ENCODE results near the gene C15orf40.
A peak's percentile ranks its signal among the peaks of the same experiment; 100 is the strongest.
"Not testable (repeated sequence)": the region's sequence is repeated elsewhere in the genome, so short reads cannot be mapped to it uniquely, and the experiment has no call there.

Gene C15orf40

GRCh38 chr15:83011271-83012075, at the start of gene C15orf40:
TSS of gene C15orf40 (minus strand) at chr15:83011639. CDS start at chr15:83011607, 32 bp downstream.
- DNase-seq: peak; percentile 84

DNA sequence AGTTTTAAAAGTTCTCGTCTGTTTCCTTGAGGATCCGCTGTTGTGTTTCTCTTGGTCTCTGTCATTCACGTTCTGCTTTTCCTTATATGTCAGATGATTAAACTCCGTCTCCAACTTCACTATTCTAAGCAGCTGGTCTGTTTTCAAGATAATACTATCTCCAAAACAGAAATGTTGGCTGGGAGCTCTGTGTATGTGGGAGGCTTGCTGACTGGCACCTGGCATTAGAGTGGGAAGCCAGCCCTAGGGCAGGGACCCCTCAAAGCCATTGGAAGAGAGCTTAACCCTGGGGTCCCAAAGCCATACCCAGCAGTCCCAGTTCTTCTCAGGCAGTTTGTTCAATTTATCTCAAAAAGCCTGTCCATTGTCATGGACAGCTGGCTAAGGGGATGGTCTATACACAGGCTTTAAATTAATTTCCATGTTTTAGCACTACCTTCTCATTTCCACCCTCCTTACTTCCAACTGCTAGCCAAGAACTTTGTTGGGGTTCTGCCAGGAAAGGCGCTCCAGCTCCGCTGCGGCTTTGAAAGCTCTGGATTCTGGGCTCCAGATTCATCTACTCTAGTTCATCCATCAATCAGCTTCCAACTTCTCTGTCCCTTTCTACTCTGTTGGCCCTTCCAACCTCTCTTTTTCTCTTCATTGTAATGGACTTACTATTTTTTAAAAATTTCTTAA, 46.4 kb upstream of the C15orf40 start:
- no peak for DNase-seq

DNA sequence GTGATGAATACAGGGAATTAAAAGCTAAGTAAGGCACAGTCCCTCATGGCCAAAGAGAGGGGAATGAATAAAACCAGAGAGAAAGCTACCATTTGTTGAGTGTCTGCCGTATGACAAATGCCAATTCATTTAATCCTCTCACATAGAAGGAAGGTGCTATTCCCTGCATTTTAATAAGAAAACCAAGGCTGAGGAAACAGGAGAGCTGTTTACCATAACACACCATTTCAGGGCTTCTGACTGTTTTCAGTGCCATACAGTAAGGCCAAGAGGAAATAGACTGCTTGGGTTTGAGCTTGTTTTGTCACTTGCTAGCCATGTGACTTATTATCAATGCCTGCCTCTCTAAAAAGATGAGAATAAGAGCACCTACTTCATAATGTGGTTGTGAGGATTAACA, 45.6 kb upstream of the C15orf40 start:
- no peak for DNase-seq

- DNase-seq: no peak
These were observed 41.7 kb upstream of the C15orf40 start for GRCh38 chr15:83053151-83053550.

- DNase-seq: no peak
These were observed 35.2 kb upstream of the C15orf40 start for GRCh38 chr15:83046558-83047127.

DNA sequence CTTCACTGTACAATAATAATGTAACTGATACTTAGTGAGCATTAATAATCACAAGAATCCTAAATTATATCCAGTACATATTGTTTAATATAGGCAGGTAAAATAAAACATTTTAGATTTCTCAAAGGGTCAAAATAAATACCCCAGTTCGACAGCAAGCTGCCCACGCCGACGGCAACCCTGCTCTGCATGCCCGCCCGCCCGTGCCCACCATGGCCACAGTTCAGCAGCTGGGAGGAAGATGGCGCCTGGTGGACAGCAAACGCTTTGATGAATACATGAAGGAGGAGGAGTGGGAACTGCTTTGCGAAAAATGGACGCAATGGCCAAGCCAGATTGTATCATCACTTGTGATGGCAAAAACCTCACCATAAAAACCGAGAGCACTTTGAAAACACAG, 32.7 kb upstream of the C15orf40 start:
- no peak for DNase-seq

DNA sequence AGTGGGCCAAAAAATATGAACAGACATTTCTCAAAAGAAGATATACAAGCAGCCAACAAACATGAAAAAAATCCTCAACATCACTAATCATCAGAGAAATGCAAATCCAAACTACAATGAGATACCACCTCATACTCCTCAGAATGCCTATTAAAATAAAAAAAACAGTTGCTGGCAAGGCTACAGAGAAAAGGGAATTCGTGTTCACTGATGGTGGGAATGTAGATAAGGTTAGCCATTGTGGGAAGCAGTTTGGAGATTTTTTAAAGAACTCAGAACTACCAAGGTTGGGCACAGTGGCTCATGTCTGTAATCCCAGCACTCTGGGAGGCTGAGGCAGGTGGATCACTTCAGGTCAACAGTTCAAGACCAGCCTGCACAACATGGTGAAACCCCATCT, 27.8 kb upstream of the C15orf40 start:
- DNase-seq: no peak

GRCh38 chr15:83036253-83036652, 24.8 kb upstream of the C15orf40 start:
- DNase-seq: no peak

DNA sequence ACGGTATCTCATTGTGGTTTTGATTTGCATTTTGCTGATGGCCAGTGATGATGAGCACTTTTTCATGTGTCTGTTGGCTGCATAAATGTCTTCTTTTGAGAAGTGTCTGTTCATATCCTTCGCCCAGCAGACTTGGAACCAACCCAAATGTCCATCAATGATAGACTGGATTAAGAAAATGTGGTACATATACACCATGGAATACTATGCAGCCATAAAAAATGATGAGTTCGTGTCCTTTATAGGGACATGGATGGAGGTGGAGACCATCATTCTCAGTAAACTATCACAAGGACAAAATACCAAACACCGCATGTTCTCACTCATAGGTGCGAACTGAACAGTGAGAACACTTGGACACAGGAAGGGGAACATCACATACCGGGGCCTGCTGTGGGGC, 19.8 kb upstream of the C15orf40 start:
- not testable (repeated sequence) for DNase-seq

GRCh38 chr15:83030021-83030420, 18.6 kb upstream of the C15orf40 start:
- DNase-seq: no peak

DNA sequence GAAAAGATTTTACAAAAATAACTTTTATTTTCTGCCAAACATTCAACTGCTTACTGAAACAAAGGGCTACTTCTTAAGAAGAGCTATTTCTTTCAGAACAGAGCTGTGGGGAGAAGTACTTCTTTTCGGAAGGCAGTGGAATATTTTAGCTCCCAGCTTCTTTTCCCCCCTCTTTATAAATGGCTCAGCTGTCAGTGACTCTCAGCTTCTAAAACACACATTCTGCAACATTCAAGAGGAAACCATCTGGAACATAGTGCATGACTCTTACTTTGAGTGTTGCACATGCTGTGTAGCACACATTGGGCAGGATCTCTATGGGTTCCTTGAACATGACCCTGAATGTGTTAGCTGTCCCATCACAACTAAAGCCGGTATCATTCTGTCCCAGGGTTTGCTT, 7.0 kb upstream of the C15orf40 start:
- DNase-seq: no peak

- DNase-seq: no peak
These were observed 5.5 kb upstream of the C15orf40 start for GRCh38 chr15:83016906-83017305.

DNA sequence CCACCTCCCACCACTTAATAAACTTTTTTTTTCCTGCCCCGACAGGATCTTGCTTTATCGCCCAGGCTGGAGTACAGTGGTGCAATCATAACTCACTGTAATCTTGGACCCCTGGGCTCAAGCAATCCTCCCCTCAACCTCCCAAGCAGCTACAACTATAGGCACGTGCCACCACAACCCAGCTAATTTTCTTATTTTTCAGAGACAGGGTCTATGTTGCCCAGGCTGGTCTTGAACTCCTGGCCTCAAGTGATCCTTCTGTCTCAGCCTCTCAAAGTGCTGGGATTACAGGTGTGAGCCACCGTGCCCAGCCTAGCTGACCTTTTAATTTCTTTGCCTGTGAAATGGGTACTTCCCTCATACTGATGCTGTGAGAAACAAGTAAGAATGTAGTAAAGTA, 3.9 kb upstream of the C15orf40 start:
- no peak for DNase-seq

- DNase-seq: no peak
These were observed 2.8 kb upstream of the C15orf40 start for GRCh38 chr15:83014205-83014653.

- no peak for DNase-seq
These were observed 1.2 kb upstream of the C15orf40 start for GRCh38 chr15:83012636-83013035.

GRCh38 chr15:83012076-83012426, 612 bp upstream of the C15orf40 start:
- no peak for DNase-seq

DNA sequence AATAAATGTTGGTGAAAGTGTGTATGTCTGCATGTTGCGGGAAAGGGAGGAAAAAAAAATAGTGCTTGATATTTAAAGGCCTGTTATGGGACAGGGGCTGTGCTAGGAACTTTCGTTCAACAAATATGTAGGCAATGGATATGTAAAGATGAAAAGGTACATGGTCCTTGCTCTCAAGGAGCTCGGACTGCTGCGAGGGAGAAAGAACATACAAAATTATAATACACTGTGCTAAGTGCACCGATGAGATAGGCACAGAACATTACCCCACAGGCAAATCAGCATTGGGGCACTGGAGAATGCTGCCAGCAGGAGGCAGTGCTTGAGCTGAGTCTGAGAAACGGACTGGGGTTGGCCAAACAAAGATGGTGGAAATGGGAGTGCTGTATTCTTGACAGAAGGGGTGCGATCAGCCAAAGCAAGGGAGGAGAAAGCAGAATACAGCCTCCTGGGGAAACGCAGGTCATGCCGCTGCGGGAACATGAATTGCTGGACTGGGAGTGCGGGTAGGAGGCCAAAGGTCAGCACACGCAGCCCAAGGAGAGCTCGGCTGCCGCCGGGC, 649 bp downstream of the C15orf40 start:
- DNase-seq: peak; percentile 82

GRCh38 chr15:83000672-83001031, 10.8 kb downstream of the C15orf40 start:
- DNase-seq: not testable (repeated sequence)

GRCh38 chr15:82999905-83000671, 11.4 kb downstream of the C15orf40 start:
- DNase-seq: peak; percentile 7

GRCh38 chr15:82999426-82999825, 12.0 kb downstream of the C15orf40 start:
- DNase-seq: no peak

- no peak for DNase-seq
These were observed 15.5 kb downstream of the C15orf40 start for GRCh38 chr15:82995938-82996337.

GRCh38 chr15:82995076-82995475, 16.4 kb downstream of the C15orf40 start:
- no peak for DNase-seq

- no peak for DNase-seq
These were observed 18.3 kb downstream of the C15orf40 start for GRCh38 chr15:82993144-82993543.
